ENCODE results near the gene NBPF3.
"Not testable (repeated sequence)": the region's sequence is repeated elsewhere in the genome, so short reads cannot be mapped to it uniquely, and the experiment has no call there.

NBPF3 gene

GRCh38 chr1:21496063-21496462 is 56.1 kb downstream of the NBPF3 start:
- DNase-seq = no peak

GRCh38 chr1:21496886-21497285 is 56.9 kb downstream of the NBPF3 start:
- no peak for DNase-seq

- DNase-seq = no peak
These were observed 57.6 kb downstream of the NBPF3 start for GRCh38 chr1:21497466-21498061.

- DNase-seq = no peak
These were observed 59.5 kb downstream of the NBPF3 start for GRCh38 chr1:21499283-21499950.

- DNase-seq = no peak
These were observed 63.9 kb downstream of the NBPF3 start for GRCh38 chr1:21503706-21504377.

GRCh38 chr1:21506804-21507203 is 66.9 kb downstream of the NBPF3 start:
- no peak for DNase-seq

- no peak for DNase-seq
These were observed 67.8 kb downstream of the NBPF3 start for GRCh38 chr1:21507511-21508270.

GRCh38 chr1:21508580-21509350 is 68.8 kb downstream of the NBPF3 start:
- peak; percentile 66 for DNase-seq

GRCh38 chr1:21509351-21510112 is 69.6 kb downstream of the NBPF3 start, which contains the start of gene ALPL:
Gene ALPL, plus strand, starts transcription at chr1:21509423. Its CDS starts 44,659 bp downstream, at chr1:21554082.
- DNase-seq = no peak

GRCh38 chr1:21510113-21510493 is 70.2 kb downstream of the NBPF3 start:
- no peak for DNase-seq

- no peak for DNase-seq
These were observed 71.1 kb downstream of the NBPF3 start for GRCh38 chr1:21510885-21511578.

- peak; percentile 79 for DNase-seq
These were observed 71.9 kb downstream of the NBPF3 start for GRCh38 chr1:21511579-21512522.

- DNase-seq = no peak
These were observed 74.3 kb downstream of the NBPF3 start for GRCh38 chr1:21514245-21514644.

- DNase-seq = no peak
These were observed 77.2 kb downstream of the NBPF3 start for GRCh38 chr1:21517161-21517589.

GRCh38 chr1:21517660-21518480 is 77.9 kb downstream of the NBPF3 start:
- no peak for DNase-seq

GRCh38 chr1:21518774-21519455 is 79.0 kb downstream of the NBPF3 start:
- DNase-seq = no peak

GRCh38 chr1:21519486-21520070 is 79.6 kb downstream of the NBPF3 start:
- not testable (repeated sequence) for DNase-seq

Data from left hindlimb (tissue), 1 donor.